SHP77 (cell line): ENCODE measurements around the gene FEZF1.
"Not testable (repeated sequence)": the region's sequence is repeated elsewhere in the genome, so short reads cannot be mapped to it uniquely, and the experiment has no call there.

Experiments used
- DNase-seq, 2 experiments: peaks; one replicate each; lab custom pipeline; 2025; lab: John Stamatoyannopoulos, UW

The FEZF1 gene

GRCh38 chr7:122307228-122307621 lies 2.7 kb upstream of the FEZF1 start:
- no peak for DNase-seq

- DNase-seq = no peak
Measured at GRCh38 chr7:122306320-122307227, 2.0 kb upstream of the FEZF1 start.

- DNase-seq = no peak
Measured at GRCh38 chr7:122305475-122306319, 1.1 kb upstream of the FEZF1 start.

GRCh38 chr7:122304996-122305421 lies 459 bp upstream of the FEZF1 start:
- DNase-seq = no peak

- DNase-seq = no peak
Measured at GRCh38 chr7:122303531-122304318, 825 bp downstream of the FEZF1 start.

- no peak for DNase-seq
Measured at GRCh38 chr7:122302761-122303530, 1.6 kb downstream of the FEZF1 start.

GRCh38 chr7:122301858-122302760 lies 2.4 kb downstream of the FEZF1 start:
- no peak for DNase-seq

- DNase-seq = no peak
Measured at GRCh38 chr7:122300956-122301833, 3.4 kb downstream of the FEZF1 start.

GRCh38 chr7:122300211-122300932 lies 4.2 kb downstream of the FEZF1 start:
- no peak for DNase-seq

GRCh38 chr7:122299624-122300210 lies 4.8 kb downstream of the FEZF1 start:
- no peak for DNase-seq

- DNase-seq = no peak
Measured at GRCh38 chr7:122298618-122299017, 5.9 kb downstream of the FEZF1 start.

GRCh38 chr7:122298131-122298530 lies 6.4 kb downstream of the FEZF1 start:
- DNase-seq = no peak

GRCh38 chr7:122291189-122291588 lies 13.4 kb downstream of the FEZF1 start:
- no peak for DNase-seq

GRCh38 chr7:122290476-122290875 lies 14.1 kb downstream of the FEZF1 start:
- no peak for DNase-seq

- no peak for DNase-seq
Measured at GRCh38 chr7:122289426-122289825, 15.1 kb downstream of the FEZF1 start.

- DNase-seq = not testable (repeated sequence)
Measured at GRCh38 chr7:122284608-122285007, 19.9 kb downstream of the FEZF1 start.

- DNase-seq = no peak
Measured at GRCh38 chr7:122273117-122273516, 31.4 kb downstream of the FEZF1 start.

GRCh38 chr7:122269241-122269640 lies 35.3 kb downstream of the FEZF1 start:
- no peak for DNase-seq
